Thoracic aorta (tissue), 2 donors: Measurements from ENCODE around the gene BACH1. TPM values are rescaled to one million over a fixed set of nuclear protein-coding genes. Genes with fewer than 3 reads are reported as not detected.

Experiments used
- ATAC-seq: fragments of 150-250 bp; one replicate; pipeline ENCODE4 v1.8.0; 2017; ENCODE audit warnings: low read depth; ENCODE audit not compliant: insufficient number of reproducible peaks, low FRiP score
- DNase-seq: peaks from one replicate; pipeline ENCODE4 v3.0.0-alpha.2; 2020; ENCODE audit warnings: low spot score
- H3K27ac ChIP-seq, 2 donors: fragments of 200-600 bp; sonication (generic); 1 replicate in 1 of 2; 2 replicates in 1 of 2; pipeline ENCODE4 v1.5.1; 2016; ENCODE audit warnings: mild to moderate bottlenecking in 2 of 2, moderate library complexity in 2 of 2
- H3K27me3 ChIP-seq: fragments of 200-600 bp; sonication (generic); replicated peaks from 2 replicates; pipeline ENCODE4 v1.6.0; 2016; ENCODE audit warnings: mild to moderate bottlenecking; ENCODE audit not compliant: insufficient read depth
- H3K36me3 ChIP-seq: fragments of 200-600 bp; sonication (generic); one replicate; pipeline ENCODE4 v1.5.1; 2016
- H3K4me1 ChIP-seq, 2 donors: fragments of 200-600 bp; sonication (generic); 1 replicate in 1 of 2; 2 replicates in 1 of 2; pipeline versions ENCODE4 v1.5.1 to v1.6.0; 2016; ENCODE audit warnings: low read depth in 2 of 2, mild to moderate bottlenecking in 1 of 2; ENCODE audit not compliant: control insufficient read depth in 1 of 2
- H3K4me3 ChIP-seq: fragments of 200-600 bp; sonication (generic); 2 replicates; pipeline ENCODE4 v1.5.1; 2016; ENCODE audit warnings: mild to moderate bottlenecking
- H3K9me3 ChIP-seq: fragments of 200-600 bp; sonication (generic); 2 replicates; pipeline ENCODE4 v1.5.1; 2016
- total RNA-seq, 2 donors: library from RNA; depleted of rRNA; stranded (reverse); fragments of >200 nt; gene quantifications; one replicate each; pipeline versions ENCODE4 v1.1.0 to v1.2.3, GENCODE V29; 2016
- TF ChIP-seq, protein P1 (sequence below): fragments of 200-600 bp; sonication (generic); IDR thresholded peaks from one replicate; pipeline ENCODE4 v1.5.1; 2019; ENCODE audit warnings: antibody characterized with exemption

Gene BACH1
- total RNA-seq, 2 donors from 2014 or later = 47.0 to 93.0 TPM

DNA sequence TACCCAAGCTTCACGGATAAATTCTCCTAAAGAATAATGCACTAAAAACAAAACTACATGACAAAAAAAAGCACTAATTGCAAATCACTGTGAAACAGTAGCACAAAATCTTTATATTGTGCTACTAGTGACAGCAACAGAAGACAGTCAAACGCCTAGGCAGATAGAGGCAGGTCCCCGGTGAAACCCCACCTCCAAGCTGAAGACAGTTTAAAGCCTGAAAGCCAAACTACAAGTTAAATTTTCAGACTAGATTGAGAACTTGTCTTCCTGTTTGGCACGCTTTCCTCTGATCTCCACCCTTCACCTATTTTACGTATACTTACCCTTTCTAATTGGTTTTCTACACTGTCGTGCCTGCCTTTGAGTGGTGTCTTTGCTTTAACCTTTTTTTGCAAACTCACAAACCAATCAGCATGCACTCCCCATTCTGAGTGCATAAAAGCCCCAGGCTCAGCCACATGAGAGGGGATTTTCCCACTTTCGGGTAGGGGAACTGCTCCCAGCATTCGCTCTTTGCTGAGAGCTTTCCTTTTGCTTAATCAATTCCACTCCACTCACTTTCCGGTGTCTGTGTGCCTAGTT lies 3.6 kb upstream of the BACH1 start:
- Histone ChIP-seq H3K27me3 (no peaks in the 10 kb centered on the region), H3K27ac (no peak overlapping the region), H3K4me1 (peaks cover 0 to 1% of the 10 kb centered on the region in 2 donors), H3K4me3 (no peak overlapping the region), H3K36me3 (no peaks in the 10 kb centered on the region), H3K9me3 (no peaks in the 10 kb centered on the region)
- ATAC-seq = no peak
- TF ChIP-seq, protein P1, sequence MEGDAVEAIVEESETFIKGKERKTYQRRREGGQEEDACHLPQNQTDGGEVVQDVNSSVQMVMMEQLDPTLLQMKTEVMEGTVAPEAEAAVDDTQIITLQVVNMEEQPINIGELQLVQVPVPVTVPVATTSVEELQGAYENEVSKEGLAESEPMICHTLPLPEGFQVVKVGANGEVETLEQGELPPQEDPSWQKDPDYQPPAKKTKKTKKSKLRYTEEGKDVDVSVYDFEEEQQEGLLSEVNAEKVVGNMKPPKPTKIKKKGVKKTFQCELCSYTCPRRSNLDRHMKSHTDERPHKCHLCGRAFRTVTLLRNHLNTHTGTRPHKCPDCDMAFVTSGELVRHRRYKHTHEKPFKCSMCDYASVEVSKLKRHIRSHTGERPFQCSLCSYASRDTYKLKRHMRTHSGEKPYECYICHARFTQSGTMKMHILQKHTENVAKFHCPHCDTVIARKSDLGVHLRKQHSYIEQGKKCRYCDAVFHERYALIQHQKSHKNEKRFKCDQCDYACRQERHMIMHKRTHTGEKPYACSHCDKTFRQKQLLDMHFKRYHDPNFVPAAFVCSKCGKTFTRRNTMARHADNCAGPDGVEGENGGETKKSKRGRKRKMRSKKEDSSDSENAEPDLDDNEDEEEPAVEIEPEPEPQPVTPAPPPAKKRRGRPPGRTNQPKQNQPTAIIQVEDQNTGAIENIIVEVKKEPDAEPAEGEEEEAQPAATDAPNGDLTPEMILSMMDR = no peak
- DNase-seq = no peak

DNA sequence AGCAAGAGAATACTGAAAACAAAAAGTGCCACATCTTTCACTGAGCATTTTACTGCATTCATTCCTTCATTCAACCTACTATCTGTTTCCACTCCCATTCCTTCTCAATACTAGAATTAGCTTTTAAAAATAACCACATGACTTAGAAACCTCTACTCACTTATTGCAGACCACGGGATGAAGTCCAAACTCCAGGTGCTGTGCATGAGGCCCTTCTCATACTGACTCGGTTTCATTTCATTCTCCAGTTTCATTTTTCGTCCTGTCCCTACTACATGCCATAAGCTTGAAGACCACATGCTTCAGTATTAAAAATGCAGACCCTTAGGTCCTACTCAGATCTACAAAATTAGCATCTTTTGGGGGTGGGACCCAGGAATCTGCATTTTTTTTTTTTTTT lies 2.3 kb upstream of the BACH1 start:
- Histone ChIP-seq H3K4me1 (peaks cover 4 to 14% of the 10 kb centered on the region in 2 donors), H3K4me3 (no peak overlapping the region), H3K27me3 (no peaks in the 10 kb centered on the region), H3K9me3 (no peaks in the 10 kb centered on the region), H3K27ac (no peak overlapping the region), H3K36me3 (no peaks in the 10 kb centered on the region)
- DNase-seq = no peak
- TF ChIP-seq, protein P1 = no peak
- ATAC-seq = no peak

DNA sequence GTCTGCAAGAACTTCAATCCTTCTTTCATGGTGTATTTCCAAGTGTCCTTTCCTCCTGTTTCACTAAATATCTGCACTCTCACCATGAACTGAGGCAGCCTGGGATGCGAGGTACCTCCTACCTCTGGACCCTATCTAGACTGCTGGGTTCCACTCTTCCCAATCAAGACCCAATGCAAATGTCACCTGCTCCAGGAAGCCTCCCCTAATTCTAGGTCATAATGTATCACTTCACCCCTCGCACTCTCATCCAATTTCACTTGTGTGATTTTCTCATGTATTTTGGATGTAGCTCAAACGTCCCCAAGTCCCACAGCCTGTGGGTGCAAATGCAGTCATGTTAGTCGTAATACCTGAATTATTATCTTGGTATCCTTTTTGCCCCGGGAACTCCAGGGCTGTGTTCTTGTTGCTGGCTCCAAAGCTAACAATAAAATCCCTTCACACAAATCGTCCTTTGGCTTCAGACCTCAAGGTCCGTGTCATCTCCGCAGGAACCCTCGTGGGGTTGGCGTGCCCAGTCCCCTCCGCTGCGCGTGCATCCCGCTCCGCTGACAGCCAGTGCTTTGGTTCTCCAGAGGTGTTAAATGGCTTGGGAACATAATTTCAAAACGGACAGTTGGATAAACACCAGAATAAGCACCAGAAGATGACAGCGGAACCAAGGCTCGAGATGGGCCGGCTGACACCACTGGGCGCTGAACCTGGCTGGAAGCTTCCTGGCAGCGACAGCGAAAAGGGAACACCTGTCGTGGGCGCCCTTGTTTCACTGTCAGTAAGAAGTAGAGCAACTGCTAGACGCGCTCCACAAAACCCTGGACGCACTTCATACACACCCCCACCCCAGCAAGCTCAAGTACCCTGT lies 1.0 kb upstream of the BACH1 start:
- DNase-seq (no peak), ATAC-seq (no peak)
- H3K9me3 ChIP-seq = no peaks in the 10 kb centered on the region
- no peaks in the 10 kb centered on the region for H3K36me3 ChIP-seq
- peak overlapping the region; percentile 75 for H3K4me3 ChIP-seq
- H3K4me1 ChIP-seq = peaks cover 17 to 27% of the 10 kb centered on the region in 2 donors
- H3K27me3 ChIP-seq = no peaks in the 10 kb centered on the region
- TF ChIP-seq, protein P1 = no peak
- H3K27ac ChIP-seq = peak overlapping the region in 1 of 2 donors; percentile 85

DNA sequence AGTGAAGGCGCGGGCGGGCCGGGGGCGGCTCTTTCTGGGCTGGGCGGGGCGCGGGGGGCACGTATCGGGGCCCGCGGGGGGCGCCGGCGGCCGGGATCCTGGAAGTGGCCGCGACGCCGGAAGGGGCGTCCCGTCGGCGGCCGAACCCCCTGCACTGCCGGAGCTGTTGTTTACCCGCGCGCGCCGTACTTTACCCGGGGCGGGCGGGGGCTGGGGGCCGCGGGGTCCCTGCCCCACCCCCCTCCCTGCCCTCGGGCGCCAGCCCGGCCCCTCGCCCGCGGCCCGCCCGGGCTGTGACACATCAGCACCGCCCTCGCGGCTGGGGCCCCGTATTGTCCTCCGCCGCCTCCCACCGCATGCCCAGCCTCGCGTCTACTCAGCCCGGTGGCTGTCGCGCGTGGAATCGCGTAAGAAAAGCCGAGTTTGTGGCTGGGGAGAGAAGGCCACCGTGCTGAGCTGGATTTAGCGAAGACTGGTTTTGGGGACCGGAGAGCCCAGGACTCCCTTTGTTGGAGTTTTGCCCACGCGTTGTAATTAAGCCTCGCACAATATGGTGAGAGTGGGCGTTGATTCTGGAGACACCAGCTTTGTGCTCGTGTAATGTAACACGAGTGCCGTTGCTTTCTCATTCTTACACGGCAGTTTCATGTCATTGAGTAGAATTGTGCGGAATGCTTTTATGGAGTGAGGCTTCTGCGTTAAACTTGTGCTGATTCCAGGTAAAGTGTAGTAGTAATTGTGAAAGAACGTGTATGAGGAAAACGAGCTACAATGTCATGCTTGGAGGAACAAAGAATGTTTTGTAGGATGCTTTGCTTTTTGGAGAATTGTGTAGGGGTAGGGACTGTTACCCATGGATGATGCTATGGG lies 559 bp downstream of the BACH1 start:
- Histone ChIP-seq H3K36me3 (no peaks in the 10 kb centered on the region), H3K4me1 (peaks cover 31 to 42% of the 10 kb centered on the region in 2 donors), H3K27me3 (no peaks in the 10 kb centered on the region), H3K4me3 (peak overlapping the region; percentile 75), H3K9me3 (no peaks in the 10 kb centered on the region), H3K27ac (peak overlapping the region; percentile 85)
- TF ChIP-seq, protein P1 = no peak
- peak; percentile 29 for DNase-seq
- peak; percentile 40 for ATAC-seq
